HG03342 (cell line): ENCODE results near the gene ADAMTS7.
"Not testable (repeated sequence)": the region's sequence is repeated elsewhere in the genome, so short reads cannot be mapped to it uniquely, and the experiment has no call there.

Source experiments
- ATAC-seq: cut with Tn5 transposase; IDR thresholded peaks from one replicate; pipeline ENCODE4 v1.9.1; 2021; ENCODE audit warnings: mild to moderate bottlenecking, moderate library complexity; ENCODE audit not compliant: unreplicated experiment

Gene ADAMTS7

GRCh38 chr15:78755900-78756591 lies 55.2 kb downstream of the ADAMTS7 start:
- ATAC-seq: not testable (repeated sequence)

- ATAC-seq: not testable (repeated sequence)
These were observed 56.5 kb downstream of the ADAMTS7 start for GRCh38 chr15:78754637-78755280.

DNA sequence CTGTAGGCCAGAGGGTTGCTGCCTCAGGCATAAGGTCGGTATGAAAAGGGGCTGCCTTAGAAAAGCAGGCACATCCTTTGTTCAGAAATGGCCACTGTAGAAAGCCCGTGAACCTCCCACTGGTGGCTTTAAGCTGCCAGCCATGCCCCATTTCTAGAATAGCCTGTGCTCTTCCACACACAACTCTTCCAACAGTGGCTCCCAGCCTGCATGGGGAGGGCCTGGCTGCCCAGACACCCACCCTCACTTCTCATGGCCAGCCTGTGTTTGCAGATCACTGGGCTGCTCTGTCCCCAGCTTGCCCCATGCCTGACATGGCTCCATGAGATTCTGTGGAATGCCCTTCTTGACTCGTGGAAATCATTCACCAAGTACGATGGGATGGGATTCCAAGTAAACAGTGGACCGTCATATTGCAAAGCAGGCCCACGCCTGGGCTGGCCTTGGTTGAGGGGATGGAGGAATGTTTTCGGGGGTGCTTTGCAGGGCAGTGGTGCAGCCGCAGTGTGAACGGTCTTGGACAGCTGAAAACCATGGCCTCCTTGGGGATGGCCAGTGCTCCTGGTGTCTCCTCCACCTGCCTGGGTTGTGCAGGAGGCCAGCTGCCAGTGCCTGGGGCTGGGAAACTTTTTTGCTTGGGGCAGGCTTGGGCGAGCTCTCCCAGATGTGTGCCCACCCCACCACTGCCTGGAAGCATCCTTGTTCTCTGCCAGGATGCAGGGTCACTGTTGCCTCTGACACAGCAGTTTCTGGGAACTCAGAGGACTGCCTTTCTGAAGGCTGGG lies 57.3 kb downstream of the ADAMTS7 start:
- ATAC-seq: not testable (repeated sequence)

- not testable (repeated sequence) for ATAC-seq
These were observed 58.0 kb downstream of the ADAMTS7 start for GRCh38 chr15:78753359-78753659.

DNA sequence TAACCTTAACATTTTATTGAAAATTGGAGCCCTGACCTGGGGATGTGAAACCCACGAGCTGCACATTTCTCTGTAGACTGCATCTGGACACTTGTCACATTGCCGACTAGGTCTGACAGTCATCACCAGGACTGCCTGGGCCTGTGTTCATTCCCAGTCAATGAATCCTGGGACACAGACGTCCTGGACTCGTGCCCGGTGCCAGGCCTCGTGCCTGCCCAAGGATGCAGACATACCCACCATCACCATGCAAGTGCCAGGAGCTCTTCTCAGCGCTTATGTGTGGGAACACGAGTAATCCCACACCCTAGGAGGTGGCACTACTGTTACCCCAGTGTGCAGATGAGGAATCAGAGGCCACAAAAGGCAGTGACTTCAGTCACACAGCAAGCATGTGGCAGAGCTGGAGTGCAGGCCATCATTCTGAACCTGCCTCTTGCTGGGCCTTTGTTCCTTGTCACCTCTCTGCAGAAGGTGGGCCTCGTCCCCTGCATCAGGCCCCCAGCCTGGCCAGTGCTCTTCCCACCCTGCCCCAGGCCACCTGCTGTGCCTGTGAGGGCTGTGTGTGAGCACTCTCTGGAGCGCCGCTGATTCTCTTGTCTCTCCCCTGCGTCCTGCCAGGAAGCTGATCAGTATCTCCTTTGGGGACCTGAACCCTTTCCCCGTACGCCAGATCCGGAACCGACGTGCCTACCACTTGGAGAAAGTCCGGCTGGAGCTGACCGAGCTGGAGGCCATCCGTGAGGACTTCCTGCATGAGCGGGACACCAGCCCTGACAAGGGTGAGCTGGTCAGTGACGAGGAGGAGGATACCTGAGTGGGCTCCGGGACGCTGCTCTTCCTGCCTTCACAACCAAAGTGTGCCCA lies 58.5 kb downstream of the ADAMTS7 start:
- no peak for ATAC-seq

DNA sequence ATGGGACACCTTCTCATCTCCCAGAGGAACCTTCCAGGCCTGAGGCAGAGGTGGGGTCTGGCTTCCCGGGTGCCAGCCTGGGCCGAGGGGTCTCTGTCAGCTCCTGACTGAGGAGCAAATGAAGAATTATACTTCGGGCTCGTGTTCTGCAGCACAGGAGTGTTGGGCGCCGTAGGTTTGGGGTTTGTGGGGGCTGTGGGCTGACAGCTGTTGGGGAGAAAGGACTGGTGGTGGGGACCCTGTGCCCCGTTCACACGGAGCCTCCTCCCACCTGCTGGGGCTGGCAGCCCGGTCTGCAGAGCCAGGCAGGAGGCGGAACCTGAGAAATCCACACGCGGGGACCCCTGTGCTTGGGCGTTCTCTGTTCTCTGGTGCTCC lies 59.7 kb downstream of the ADAMTS7 start:
- ATAC-seq: no peak

GRCh38 chr15:78750974-78751601 lies 60.2 kb downstream of the ADAMTS7 start:
- ATAC-seq: peak; percentile 90

GRCh38 chr15:78750566-78750965 lies 60.7 kb downstream of the ADAMTS7 start:
- ATAC-seq: no peak

- no peak for ATAC-seq
These were observed 61.4 kb downstream of the ADAMTS7 start for GRCh38 chr15:78749831-78750230.

- not testable (repeated sequence) for ATAC-seq
These were observed 63.4 kb downstream of the ADAMTS7 start for GRCh38 chr15:78747877-78748276.

GRCh38 chr15:78741674-78742073 lies 69.6 kb downstream of the ADAMTS7 start:
- not testable (repeated sequence) for ATAC-seq

- ATAC-seq: no peak
These were observed 70.4 kb downstream of the ADAMTS7 start for GRCh38 chr15:78740904-78741274.

DNA sequence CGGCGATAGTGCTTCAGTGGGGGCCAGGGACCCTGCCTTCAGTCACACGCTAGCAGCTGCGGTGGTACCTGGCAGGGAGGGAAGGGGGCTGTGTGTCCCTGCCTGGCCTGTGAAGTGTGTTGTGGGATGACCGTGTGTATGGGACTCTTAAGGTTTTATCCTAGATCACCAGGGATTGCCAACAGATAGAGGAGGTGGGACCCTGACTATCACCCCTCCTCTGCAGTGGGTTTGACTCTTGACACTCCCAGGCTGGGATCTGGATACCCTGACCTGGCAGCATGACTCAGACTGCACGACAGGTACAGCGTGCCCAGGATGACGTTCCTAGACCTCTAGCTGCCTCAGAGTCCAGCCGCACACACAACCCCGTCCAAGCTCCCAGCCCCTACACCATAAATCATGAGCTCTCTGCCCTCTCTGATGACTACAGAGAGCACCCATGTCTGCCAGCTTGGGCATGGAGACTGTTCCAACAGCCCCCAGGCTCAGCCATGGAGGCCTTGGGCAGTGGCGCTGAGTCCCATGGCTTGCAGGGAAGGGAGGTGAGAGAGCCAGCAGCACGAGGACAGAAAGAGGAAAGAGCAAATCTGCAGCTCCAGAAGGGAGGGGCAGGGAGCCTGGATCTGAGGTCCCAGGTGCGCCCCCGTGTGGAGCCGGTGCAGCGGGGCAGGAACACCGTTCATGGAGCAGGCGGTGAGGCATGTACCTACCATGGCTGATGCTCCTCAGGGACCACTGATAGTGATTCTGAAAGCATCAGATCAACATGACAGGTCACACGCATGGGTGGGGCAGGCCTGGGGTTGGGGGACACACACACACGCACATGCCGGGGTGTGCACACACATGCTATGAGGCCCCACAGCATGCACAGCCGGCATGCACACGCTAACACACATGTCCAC lies 71.0 kb downstream of the ADAMTS7 start:
- ATAC-seq: peak; percentile 65

- no peak for ATAC-seq
These were observed 72.1 kb downstream of the ADAMTS7 start for GRCh38 chr15:78739206-78739605.

GRCh38 chr15:78737931-78738558 lies 73.2 kb downstream of the ADAMTS7 start:
- not testable (repeated sequence) for ATAC-seq

GRCh38 chr15:78737187-78737820 lies 74.0 kb downstream of the ADAMTS7 start:
- ATAC-seq: no peak

- ATAC-seq: not testable (repeated sequence)
These were observed 75.0 kb downstream of the ADAMTS7 start for GRCh38 chr15:78736286-78736685.

DNA sequence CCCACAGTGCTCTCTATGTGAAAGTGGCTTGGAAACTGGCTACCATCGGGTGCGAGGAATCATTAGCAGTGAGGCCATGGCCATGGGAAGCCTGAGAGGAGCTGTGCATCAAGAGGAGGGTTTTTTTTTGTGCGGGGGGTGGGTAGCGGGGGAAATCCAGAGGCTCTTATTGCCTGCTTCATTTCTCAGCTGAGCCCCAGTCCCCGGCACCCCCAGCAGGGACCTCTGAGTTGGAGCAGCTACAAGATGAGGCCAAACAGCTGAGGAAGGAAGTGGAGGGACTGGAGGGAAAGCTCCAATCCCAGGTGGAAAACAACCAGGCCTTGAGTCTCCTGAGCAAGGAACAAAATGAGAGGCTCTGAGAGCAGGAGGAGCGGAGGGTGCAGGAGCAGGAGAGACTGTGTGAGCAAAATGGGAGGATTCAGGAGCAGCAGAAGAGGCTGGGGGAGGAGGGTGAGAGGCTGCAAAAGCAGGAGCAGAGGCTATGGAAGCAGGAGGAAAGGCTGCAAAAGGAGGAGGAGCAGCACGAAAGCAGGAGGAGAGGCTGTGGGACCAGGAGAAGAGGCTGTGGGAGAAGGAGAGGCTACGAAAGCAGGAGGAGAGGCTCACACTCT lies 76.7 kb downstream of the ADAMTS7 start:
- ATAC-seq: no peak
